ENCODE measurements around the gene OGFOD3. TPM values are rescaled to one million over a fixed set of nuclear protein-coding genes. Genes with fewer than 3 reads are reported as not detected.
"Not testable (repeated sequence)": the region's sequence is repeated elsewhere in the genome, so short reads cannot be mapped to it uniquely, and the experiment has no call there.

OGFOD3 gene
- total RNA-seq, 2 experiments from 2014 or later = 22.0 to 25.0 TPM

- CTCF ChIA-PET = interaction anchor here (0.6 kb wide), 1 partner anchor 40 kb away, joined by 3 read pairs; no protein-coding TSS in a partner anchor
- H3K4me3 Mint-ChIP-seq = no peak overlapping the region
- DNase-seq = no peak
Observed at GRCh38 chr17:82373731-82374625, 44.4 kb downstream of the OGFOD3 start.

GRCh38 chr17:82373072-82373452, 45.3 kb downstream of the OGFOD3 start:
- H3K27me3 Mint-ChIP-seq = peaks cover 32% of the 10 kb centered on the region
- ATAC-seq; intact Hi-C loops (cut with micrococcal nuclease); H3K9me3 Mint-ChIP-seq; H3K36me3 Mint-ChIP-seq (ENCODE audit: low read depth); DNase-seq; H3K27ac Mint-ChIP-seq: not testable (repeated sequence)
- peak overlapping the region; percentile 14 for H3K4me3 Mint-ChIP-seq
- CTCF ChIA-PET = interaction anchor here (0.6 kb wide), 1 partner anchor 41 kb away, joined by 3 read pairs; no protein-coding TSS in a partner anchor
- H3K4me1 Mint-ChIP-seq (ENCODE audit: low read depth) = peaks cover 18% of the 10 kb centered on the region
- POLR2A ChIA-PET = interaction anchor here (0.6 to 1.1 kb wide), 3 partner anchors 11 to 44 kb away, joined by 3 read pairs; no protein-coding TSS in a partner anchor

More at GRCh38 chr17:82373731-82374625, 44.4 kb downstream of the OGFOD3 start:
- Mint-ChIP-seq H3K27me3 (peaks cover 34% of the 10 kb centered on the region), H3K36me3 (ENCODE audit: low read depth) (no peaks in the 10 kb centered on the region), H3K4me1 (ENCODE audit: low read depth) (peaks cover 18% of the 10 kb centered on the region), H3K9me3 (no peaks in the 10 kb centered on the region), H3K27ac (no peak overlapping the region)
- TF ChIP-seq CTCF (IDR thresholded peaks at IDR 0.05) = no peak
- ATAC-seq = no peak
- intact Hi-C loops (cut with micrococcal nuclease) = no loop called here
- POLR2A ChIA-PET = interaction anchor here (0.9 kb wide), 1 partner anchor 12 kb away, joined by 3 read pairs; no protein-coding TSS in a partner anchor

- DNase-seq = peak; percentile 33
- Mint-ChIP-seq H3K9me3 (no peaks in the 10 kb centered on the region), H3K27ac (no peak overlapping the region), H3K4me1 (ENCODE audit: low read depth) (peaks cover 18% of the 10 kb centered on the region), H3K4me3 (peak overlapping the region; percentile 14), H3K36me3 (ENCODE audit: low read depth) (no peaks in the 10 kb centered on the region), H3K27me3 (peaks cover 35% of the 10 kb centered on the region)
- CTCF ChIA-PET = no interaction called here
- POLR2A ChIA-PET = interaction anchor here (0.6 to 1.1 kb wide), 4 partner anchors 9 to 45 kb away, joined by 3 read pairs; no protein-coding TSS in a partner anchor
- TF ChIP-seq CTCF (IDR thresholded peaks at IDR 0.05) = no peak
- ATAC-seq = no peak
- intact Hi-C loops (cut with micrococcal nuclease) = no loop called here
Observed at GRCh38 chr17:82372249-82373071, 45.9 kb downstream of the OGFOD3 start.

GRCh38 chr17:82371333-82372248, 46.8 kb downstream of the OGFOD3 start, which contains the start of gene UTS2R:
TSS of gene UTS2R (plus strand) at chr17:82371765. CDS start at chr17:82374325, 2,560 bp downstream.
- peaks cover 18% of the 10 kb centered on the region for H3K4me1 Mint-ChIP-seq (ENCODE audit: low read depth)
- ChIA-PET CTCF (interaction anchor here (1.4 to 1.5 kb wide), 2 partner anchors 23 to 50 kb away, joined by 3 to 7 read pairs; no protein-coding TSS in a partner anchor), POLR2A (interaction anchor here (1.0 to 1.3 kb wide), 2 partner anchors 10 to 13 kb away, joined by 3 to 6 read pairs; no protein-coding TSS in a partner anchor)
- no peaks in the 10 kb centered on the region for H3K9me3 Mint-ChIP-seq
- H3K36me3 Mint-ChIP-seq (ENCODE audit: low read depth) = no peaks in the 10 kb centered on the region
- H3K4me3 Mint-ChIP-seq = peak within 1 kb of the TSS; percentile 46
- ATAC-seq (no peak), DNase-seq (no peak)
- no peak for TF ChIP-seq CTCF (IDR thresholded peaks at IDR 0.05)
- H3K27me3 Mint-ChIP-seq = peaks cover 35% of the 10 kb centered on the region
- intact Hi-C loops (cut with micrococcal nuclease) = no loop called here
- no peak within 1 kb of the TSS for H3K27ac Mint-ChIP-seq

Measured in activated CD8-positive, alpha-beta T cell treated with anti-CD3 and anti-CD28 coated beads for 36 hours (primary cell).